CD4-positive, alpha-beta T cell treated with Interleukin-15 for 1 hour (primary cell): ENCODE data around the gene ERCC6.

Experiments used
- DNase-seq: peaks from one replicate; pipeline ENCODE4 v3.0.0-alpha.2; 2020

Gene ERCC6

GRCh38 chr10:49538381-49539319, at the start of gene ERCC6:
Gene ERCC6 (minus strand): TSS chr10:49539121.
- peak; percentile 98 for DNase-seq

DNA sequence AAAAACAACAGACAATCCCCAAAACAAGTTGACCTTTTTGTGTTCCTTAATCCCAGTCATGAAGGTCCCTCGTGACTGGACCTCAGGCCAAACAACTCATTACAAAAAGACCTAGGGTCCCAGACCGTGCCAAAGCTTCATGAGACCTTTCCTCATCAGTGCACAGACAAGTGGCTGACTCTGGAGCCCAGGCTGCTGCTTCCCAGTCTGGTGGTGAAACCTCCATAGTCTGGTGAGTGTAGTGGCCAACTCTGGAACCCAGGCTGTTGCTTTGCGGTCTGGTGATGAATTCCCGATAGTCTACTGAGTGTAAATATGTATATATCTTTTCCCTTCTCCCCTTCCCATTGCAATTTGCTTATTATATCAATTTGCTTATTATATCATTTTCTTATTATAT, 49.1 kb upstream of the ERCC6 start:
- DNase-seq, result no peak

- DNase-seq, result no peak
Observed at GRCh38 chr10:49585387-49585786, 46.5 kb upstream of the ERCC6 start.

DNA sequence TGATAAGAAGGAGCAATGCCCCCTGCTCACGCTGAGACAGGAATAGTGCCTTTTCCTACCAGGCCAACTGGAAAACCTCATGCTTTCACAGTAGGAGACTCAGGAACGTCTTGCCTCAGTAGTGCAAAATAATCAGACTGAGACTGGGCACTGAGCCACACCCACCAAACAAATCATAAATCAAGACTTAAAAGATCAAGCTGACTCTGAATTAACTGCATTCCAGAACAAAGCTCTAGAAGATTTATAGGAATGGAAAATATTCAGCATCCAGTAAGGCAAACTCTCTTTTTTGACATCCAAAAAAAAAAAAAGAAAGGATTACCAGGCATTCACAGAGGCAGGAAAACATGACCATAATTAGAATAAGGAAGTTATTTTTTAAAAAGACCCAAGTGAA, 40.7 kb upstream of the ERCC6 start:
- DNase-seq, result no peak

DNA sequence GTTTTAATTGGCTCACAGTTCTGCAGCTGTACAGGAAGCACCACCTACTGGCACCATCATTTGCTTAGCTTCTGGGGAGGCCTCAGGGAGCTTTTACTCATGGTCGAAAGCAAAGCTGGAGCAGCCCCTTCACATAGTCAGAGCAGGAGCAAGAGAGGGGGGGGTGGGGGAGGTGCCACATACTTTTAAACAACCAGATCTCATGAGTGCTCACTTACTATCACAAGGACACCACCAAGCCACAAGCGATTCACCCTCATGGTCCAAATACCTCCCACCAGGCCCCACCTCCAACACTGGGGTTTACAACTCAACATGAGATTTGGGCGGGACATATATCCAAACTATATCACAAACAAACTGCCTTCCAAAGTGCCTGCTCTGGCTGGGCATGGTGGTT, 39.5 kb upstream of the ERCC6 start:
- DNase-seq, result no peak

DNA sequence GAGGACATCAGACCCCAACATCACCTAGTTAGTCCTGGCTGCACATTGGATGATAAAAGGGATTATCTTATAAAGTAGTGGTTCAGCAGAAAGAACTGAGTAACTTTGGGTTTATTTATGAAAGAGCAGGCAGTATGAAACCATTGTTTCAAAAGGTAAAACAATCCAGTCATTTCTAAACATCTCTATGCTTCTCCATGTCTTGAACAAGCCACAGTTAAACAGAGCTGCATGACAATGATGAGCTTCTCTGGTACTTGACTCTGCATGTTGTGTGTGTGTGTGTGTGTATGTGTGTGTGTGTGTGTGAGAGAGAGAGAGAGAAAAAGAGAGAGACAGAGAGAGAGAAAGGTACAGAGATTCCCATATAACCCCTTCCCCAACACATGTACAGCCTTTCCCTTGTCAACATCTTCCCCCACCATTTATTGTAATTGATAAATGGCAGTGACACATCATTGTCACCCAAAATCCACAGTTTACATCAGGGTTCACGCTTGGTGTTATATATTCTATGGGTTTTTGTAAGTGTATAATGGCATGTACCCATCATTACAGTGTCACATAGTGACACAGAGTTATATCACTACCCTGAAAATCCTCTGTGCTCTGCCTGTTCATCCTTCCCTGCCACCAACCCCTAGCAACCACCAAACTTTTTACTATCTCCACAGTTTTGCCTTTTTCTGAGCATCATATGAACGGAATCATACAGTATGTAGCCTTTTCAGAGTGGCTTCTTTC, 38.4 kb upstream of the ERCC6 start:
- DNase-seq, result no peak

- no peak for DNase-seq
Observed at GRCh38 chr10:49575489-49576072, 36.7 kb upstream of the ERCC6 start.

GRCh38 chr10:49572594-49573114, 33.7 kb upstream of the ERCC6 start:
- no peak for DNase-seq

DNA sequence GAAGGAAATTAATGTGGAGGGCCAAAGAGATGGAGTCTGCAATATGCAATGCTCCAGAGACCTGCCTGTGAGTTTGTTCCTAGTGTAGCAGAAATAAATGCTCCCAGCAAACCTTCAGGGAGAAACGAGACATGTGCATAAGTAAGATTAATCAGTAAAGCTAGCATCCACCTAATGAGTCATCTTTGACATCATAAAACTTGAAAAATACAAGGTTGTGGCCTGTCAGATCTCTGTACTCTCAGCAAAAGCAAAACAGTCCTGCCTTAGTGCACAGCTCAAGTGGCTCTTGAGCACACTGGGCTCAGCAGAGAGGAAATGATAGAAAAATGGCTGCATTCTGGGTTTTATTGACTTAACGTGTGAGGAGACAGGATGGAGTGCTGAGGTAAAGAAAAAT, 32.5 kb upstream of the ERCC6 start:
- DNase-seq, result no peak

DNA sequence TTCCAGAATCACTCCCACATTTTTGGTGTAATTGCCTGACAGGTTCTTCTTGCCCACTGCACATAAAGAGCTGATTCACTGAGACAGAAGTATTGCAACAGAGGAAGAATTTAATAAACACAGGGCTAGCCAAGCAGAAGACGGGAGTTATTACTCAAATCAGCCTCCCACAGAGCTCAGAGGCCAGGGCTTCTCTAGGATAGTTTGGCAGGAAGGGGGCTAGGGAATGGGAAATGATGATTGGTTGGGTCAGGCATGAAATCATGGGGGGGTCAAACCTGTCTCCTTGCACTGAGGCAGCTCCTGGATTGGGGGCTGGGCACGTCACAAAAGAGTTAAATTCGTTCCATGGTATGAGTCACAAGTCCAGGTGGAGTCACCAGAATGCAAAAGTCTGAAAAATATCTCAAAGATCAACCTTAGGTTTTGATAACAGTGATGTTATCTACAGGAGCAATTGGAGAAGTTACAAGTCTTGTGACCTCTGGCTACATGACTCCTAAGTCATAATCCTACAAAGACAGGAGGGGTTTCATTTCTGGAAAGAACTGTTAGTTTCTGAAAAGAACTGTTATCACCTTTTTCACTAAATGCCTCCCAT, 30.2 kb upstream of the ERCC6 start:
- DNase-seq, result no peak

DNA sequence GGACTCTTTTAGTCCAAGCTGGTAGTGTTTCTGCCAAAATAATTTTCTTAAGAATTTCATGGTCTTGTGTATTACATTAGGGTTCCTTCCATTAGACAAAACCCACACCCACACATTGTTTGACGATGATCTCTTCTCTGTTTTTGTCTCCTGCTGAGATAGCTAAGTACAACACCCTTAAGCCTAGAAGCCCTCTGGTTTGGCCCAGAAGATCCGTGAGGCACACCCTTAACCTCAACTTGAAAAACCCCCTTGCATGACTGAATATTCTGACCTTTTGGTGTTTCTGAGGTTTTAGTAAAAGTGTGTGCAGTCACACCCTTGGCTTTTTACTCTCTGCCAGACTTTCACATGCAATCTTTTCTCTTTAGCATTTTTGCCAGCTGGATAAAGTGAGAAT, 29.3 kb upstream of the ERCC6 start:
- DNase-seq, result no peak

DNA sequence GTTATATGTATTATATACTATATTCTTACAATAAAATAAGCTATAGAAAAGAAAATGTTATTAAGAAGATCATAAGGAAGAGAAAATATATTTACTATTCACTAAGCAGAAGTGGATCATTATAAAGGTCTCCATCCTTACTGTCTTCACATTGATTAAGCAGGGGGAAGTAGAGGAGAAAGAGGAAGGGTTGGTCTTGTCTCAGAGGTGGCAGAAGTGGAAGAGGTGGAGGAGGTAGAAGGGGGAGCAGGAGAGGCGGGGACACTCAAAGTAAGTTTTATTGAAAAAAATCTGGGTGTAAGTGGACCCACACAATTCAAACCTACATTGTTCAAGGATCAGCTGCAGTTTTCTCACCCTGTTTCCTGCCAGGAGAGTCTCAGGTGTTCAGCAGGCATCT, 28.9 kb upstream of the ERCC6 start:
- no peak for DNase-seq

GRCh38 chr10:49564461-49565009, 25.6 kb upstream of the ERCC6 start:
- no peak for DNase-seq

GRCh38 chr10:49562893-49563292, 24.0 kb upstream of the ERCC6 start:
- no peak for DNase-seq

- no peak for DNase-seq
Observed at GRCh38 chr10:49560526-49560925, 21.6 kb upstream of the ERCC6 start.

DNA sequence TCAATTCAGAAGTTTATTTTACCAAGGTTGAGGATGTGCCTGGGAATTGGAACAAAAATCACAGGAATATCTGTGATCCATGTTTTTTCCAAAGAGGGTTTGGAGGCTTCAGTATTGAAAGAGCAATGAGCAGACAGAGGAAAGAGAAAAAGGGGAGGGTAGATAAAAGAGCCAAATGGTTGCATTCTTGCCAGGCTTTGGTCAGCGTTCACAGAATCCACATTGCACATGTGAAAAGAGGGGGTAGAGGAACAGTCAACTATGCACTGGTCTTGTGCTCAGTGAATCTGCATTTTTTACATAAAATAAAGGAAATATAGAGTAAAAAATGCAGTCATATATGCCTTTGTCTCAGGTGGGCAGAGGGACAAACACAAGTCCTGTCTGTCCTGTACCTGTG, 20.6 kb upstream of the ERCC6 start:
- DNase-seq, result no peak

DNA sequence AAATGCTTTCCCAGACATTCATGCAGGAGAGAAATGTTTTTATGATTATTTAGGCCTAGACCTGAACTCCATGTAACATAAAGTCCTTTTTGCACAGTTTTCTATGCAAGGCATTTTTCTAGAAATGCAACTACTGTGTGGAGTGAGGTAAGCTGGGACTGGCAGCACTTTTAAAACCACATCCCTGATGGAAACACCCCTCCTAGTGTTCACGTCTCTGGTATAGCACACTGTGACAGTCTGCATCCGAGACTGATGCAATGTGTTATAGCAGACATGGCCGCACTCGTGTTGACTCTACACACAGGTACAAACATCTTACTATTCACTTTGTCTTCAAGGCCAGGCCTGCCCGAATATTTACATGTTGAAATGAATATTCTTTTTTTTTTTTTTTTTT, 19.3 kb upstream of the ERCC6 start:
- no peak for DNase-seq

DNA sequence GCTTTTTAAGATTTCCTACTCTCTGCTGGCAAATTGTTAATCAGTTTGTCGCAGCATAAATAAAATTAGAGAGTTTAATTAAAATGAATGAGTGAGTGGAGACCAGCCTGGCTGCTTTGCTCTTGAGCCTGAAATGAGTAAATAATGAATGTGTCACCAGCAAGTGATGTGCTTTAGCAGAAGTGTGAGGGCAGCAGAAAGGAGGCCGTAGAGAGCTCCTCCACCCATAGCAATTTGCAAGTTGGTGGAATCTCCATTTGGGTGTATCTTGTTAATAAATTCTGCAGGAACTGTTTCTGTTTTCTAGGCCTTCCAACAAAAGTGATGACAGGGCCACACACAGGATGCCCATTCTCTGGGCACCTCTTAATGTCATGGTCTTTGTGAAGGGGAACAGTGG, 18.8 kb upstream of the ERCC6 start:
- DNase-seq, result no peak

DNA sequence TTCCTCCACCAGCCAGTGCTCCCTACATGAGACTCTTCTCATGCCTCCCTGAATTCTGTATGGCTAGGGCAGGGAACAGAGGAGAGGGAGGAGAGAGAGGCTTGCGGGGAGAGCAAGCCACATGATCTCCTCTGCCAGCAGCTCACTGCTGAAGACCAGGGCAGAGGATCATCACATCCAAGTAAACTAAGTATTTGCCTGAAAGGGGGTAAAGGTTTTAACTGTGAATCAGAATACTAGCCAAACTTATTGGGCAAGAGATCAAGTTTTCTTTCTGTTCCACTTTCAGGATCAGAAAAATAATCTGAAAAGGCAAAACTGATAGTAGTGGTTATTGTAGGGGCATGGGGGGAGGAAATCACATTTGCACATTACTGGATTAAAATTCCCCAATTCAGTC, 17.8 kb upstream of the ERCC6 start:
- no peak for DNase-seq

- DNase-seq, result no peak
Observed at GRCh38 chr10:49552277-49552676, 13.4 kb upstream of the ERCC6 start.

DNA sequence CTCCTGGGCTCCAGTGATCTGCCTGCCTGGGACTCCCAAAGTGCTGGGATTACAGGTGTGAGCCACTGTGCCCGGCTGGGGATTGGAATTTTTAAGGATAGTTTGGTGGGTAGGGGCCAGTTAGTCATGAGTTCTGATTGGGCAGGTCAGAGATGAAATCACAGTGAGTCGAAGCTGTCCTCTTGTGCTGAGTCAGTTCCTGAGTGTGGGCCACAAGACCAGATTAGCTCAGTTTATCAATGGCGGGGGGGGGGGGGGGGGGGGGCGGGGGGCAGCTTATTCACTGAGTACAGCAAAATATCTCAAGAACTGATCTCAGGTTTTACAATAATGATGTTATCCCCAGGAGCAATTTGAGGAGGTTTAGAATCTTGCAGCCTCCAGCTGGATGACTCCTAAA, 11.6 kb upstream of the ERCC6 start:
- no peak for DNase-seq

DNA sequence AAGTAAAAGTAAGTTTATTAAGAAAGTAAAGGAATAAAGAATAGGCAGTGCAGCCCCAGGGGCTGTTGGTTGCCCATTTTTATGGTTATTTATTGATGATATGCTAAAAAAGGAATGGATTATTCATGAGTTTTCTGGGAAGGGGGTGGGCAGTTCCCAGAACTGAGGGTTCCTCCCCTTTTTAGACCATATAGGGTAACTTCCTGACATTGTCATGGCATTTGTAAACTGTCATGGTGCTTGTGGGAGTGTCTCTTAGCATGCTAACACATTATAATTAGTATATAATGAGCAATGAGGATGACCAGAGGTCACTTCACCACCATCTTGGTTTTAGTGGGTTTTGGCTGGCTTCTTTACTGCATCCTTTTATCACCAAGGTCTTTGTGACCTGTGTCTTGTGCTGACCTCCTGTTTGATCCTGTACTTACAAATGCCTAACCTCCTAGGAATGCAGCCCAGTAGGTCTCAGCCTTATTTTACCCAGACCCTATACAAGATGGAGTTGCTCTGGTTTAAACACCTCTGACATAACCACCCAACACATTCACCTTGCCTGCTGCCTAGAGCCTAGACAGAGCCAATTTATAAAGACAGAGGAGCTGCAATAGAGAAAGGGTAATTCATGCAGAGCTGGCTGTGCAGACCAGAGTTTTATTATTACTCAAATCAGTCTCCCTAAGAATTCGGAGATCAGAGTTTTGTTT, 10.9 kb upstream of the ERCC6 start:
- no peak for DNase-seq
